Measurements from ENCODE around the gene ZNF710.

- no peak for TF ChIP-seq CTCF (conservative IDR thresholded peaks at IDR 0.05; ENCODE audit: low read length)
- TF ChIP-seq EZH2phosphoT487 (IDR thresholded peaks at IDR 0.05; ENCODE audit: borderline replicate concordance): no peak
Observed at GRCh38 chr15:90079619-90080457, 78.7 kb downstream of the ZNF710 start.
